Smooth muscle cell of the umbilical artery (primary cell): Measurements from ENCODE around the gene ZFYVE27. TPM values are rescaled to one million over a fixed set of nuclear protein-coding genes. Genes with fewer than 3 reads are reported as not detected.

ENCODE experiments used
- total RNA-seq: library from RNA; depleted of rRNA; stranded (reverse); fragments of >200 nt; gene quantifications from 2 replicates; pipeline ENCODE4 v1.2.3, GENCODE V29; 2014

The ZFYVE27 gene, protein sequence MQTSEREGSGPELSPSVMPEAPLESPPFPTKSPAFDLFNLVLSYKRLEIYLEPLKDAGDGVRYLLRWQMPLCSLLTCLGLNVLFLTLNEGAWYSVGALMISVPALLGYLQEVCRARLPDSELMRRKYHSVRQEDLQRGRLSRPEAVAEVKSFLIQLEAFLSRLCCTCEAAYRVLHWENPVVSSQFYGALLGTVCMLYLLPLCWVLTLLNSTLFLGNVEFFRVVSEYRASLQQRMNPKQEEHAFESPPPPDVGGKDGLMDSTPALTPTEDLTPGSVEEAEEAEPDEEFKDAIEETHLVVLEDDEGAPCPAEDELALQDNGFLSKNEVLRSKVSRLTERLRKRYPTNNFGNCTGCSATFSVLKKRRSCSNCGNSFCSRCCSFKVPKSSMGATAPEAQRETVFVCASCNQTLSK
- total RNA-seq = 33.9 and 34.0 TPM in 2 replicates

DNA sequence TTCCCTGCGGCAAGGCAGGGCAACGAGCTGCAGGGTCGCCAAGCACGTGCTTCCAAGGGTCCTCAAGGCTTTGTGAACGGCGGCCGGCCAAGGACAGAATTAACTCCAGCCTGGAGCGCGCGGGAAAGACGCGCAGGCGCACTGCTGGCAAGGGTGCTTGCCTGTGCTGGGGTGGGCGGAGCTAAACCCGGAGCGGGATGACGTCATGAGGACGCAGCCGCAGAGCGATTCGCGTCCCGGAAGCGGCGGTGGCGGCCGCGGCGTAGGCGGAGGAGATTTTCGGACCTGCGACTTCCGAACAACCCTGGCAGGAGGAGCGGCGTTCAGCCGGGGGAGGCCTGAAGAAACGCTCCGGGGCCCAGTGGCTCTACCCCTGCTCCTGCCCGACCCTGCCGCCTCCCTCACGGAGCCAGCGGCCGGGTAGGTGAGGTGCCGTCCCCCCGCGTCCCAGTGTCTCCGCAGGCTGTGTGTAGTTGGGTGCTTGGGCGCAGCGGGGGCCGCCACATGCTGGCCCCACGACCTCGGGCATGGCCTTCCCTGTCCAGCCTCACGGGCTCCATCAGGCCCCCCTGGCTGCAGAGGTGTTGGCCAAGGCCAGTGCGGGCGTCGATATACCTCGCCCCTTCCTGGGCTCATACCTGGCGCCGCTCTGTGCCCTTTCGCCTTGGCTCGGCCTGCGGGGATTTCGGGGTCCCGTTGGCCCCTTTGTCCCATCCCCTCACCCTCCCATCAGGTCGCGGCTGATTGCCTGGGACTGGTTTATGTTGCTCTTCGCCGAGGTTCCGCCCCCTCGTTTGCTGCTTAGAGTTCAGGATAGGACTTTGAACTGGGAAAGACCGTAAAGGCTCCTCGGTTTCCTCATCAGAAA, at the start of gene ZFYVE27:
ZFYVE27 (plus strand) TSS at position 227 of the 868 bp plus-strand sequence. CDS start 1,350 bp downstream, outside the sequence.

DNA sequence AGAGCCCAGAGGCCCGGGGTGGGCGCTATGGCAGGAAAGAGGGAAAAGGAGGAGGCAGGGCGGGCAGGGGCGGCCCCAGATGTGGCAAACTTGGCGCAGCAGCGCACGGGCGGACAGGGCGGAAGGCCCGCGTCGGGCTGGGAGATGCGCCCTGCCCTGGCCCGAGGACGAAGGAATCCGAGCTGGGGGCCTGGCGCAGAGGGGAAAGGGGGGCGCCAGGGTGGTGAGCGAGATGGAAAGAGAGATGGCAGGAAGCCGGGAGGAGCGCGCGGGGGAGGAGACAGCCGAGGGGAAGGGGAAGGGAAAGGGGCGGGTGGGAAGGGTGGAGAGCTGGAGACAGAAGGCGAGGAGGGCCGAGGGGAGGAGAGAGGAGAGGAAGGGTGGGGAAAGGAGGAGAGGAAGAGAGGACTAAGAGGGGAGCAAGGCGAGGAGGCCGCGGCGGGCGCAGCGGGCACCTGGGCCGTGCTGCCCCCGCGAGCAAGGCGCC, 23.5 kb upstream of the ZFYVE27 start, which contains the start of gene MARVELD1:
MARVELD1 (plus strand) TSS at position 392 of the 487 bp plus-strand sequence. CDS start 147 bp downstream, outside the sequence.

DNA sequence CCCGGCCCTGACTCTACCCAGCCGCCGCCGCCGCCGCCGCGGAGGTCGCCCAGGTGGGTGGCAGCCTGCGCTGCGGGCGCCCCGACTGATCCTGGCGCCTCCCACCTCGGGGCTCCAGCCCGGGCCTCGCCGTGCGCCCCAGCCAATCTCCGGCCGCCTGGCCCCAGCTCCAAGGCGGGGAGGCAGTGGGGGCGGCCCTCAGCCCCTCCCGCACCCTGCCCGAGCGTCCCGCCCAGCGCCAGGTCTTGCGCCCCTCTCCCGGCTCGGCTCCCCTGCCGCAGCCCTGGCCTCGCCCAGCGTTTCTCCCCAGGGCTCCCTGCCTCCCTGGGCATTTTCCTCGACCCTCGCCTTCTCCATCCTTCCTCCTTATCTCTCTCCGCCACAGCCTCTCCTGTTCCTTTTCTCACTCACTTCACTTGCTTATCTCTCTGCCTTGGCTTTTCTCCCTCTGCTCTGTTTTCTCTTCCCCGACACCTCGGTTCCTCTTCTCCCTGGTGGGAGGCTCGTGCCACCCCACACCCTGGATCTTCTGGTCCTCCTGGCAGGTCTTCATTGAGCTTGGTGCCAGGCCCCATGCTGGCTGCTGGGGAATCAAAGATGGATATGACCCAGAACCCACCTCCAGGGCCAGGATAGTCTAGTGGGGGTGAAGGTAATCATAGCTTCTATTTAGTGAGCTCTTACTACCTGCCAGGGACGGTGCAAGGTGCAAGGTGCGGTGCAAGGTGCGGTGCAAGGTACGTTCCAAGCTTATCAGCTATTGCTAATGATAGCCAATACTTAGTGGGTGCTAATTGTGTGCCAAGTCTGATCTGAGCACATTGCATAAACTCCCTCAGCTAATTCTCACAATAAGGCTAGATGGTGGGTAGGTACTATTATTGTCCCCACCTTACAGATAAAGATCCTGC, 35.2 kb downstream of the ZFYVE27 start, which contains the start of gene SFRP5:
SFRP5 (minus strand) TSS at position 87 of the 911 bp plus-strand sequence. CDS start 166 bp downstream, outside the sequence.

Other genes starting within 250 kb of the ZFYVE27 start
- 59.7 and 84.2 TPM in 2 replicates for gene MMS19, start 238.7 kb upstream of the ZFYVE27 start, total RNA-seq
- gene UBTD1, start 238.2 kb upstream of the ZFYVE27 start, total RNA-seq = 29.7 and 34.0 TPM in 2 replicates
- 0.74 and 0.89 TPM in 2 replicates for gene ANKRD2, start 164.3 kb upstream of the ZFYVE27 start, total RNA-seq
- under 0.01 and 0.32 TPM in 2 replicates for gene HOGA1, start 152.7 kb upstream of the ZFYVE27 start, total RNA-seq
- 0.23 and 0.30 TPM in 2 replicates for gene C10orf62, start 147.4 kb upstream of the ZFYVE27 start, total RNA-seq
- 4.8 and 6.6 TPM in 2 replicates for gene MORN4, start 103.6 kb upstream of the ZFYVE27 start, total RNA-seq
- 25.5 and 28.0 TPM in 2 replicates for gene PI4K2A, start 96.5 kb upstream of the ZFYVE27 start, total RNA-seq
- gene AVPI1, start 49.9 kb upstream of the ZFYVE27 start, total RNA-seq = 10.6 and 11.0 TPM in 2 replicates
- gene MARVELD1, start 23.4 kb upstream of the ZFYVE27 start, total RNA-seq = 33.9 and 49.9 TPM in 2 replicates
- gene SFRP5, start 34.9 kb downstream of the ZFYVE27 start, total RNA-seq = not detected in 2 replicates
- not detected in 2 replicates for gene GOLGA7B, start 112.7 kb downstream of the ZFYVE27 start, total RNA-seq